GM23338 (cell line): ENCODE measurements around the gene MARCKSL1. TPM values are rescaled to one million over a fixed set of nuclear protein-coding genes. Genes with fewer than 3 reads are reported as not detected.

Experiments
- ATAC-seq: fragments of 200-7000 bp; cut with Tn5 transposase; 3 replicates; pipeline ENCODE4 v1.9.1; 2020
- DNase-seq: peaks from one replicate; pipeline ENCODE4 v3.0.0-alpha.2; 2015; ENCODE audit warnings: low spot score
- H2AFZ ChIP-seq: fragments of 200-600 bp; sonication (generic); 2 replicates; pipeline ENCODE4 v1.8.0; 2016; ENCODE audit warnings: antibody characterized with exemption, mild to moderate bottlenecking, moderate library complexity
- H3F3A ChIP-seq: fragments of 200-600 bp; sonication (generic); replicated peaks from 2 replicates; pipeline ENCODE4 v1.8.0; 2017; ENCODE audit warnings: antibody characterized with exemption, mixed run types, low read depth
- H3K27ac ChIP-seq: fragments of 200-600 bp; sonication (generic); 2 replicates; pipeline ENCODE4 v1.6.1; 2016; ENCODE audit warnings: low read depth
- H3K27me3 ChIP-seq: fragments of 200-600 bp; sonication (generic); 2 replicates; pipeline ENCODE4 v1.8.0; 2016; ENCODE audit warnings: mild to moderate bottlenecking, mixed run types, moderate library complexity; ENCODE audit not compliant: insufficient read depth
- H3K36me3 ChIP-seq: fragments of 200-600 bp; sonication (generic); 2 replicates; pipeline ENCODE4 v1.8.0; 2016; ENCODE audit warnings: mild to moderate bottlenecking; ENCODE audit not compliant: insufficient read depth
- H3K4me1 ChIP-seq: fragments of 200-600 bp; sonication (generic); 2 replicates; pipeline ENCODE4 v1.8.0; 2016; ENCODE audit warnings: mild to moderate bottlenecking, moderate library complexity; ENCODE audit not compliant: insufficient read depth
- H3K4me2 ChIP-seq: fragments of 200-600 bp; sonication (generic); 2 replicates; pipeline ENCODE4 v1.7.1; 2017; ENCODE audit warnings: mixed run types
- H3K4me3 ChIP-seq: fragments of 200-600 bp; sonication (generic); 2 replicates; pipeline ENCODE4 v1.6.1; 2016; ENCODE audit warnings: mixed run types
- H3K79me2 ChIP-seq: fragments of 200-600 bp; sonication (generic); replicated peaks from 2 replicates; pipeline ENCODE4 v1.8.0; 2017; ENCODE audit warnings: mild to moderate bottlenecking; ENCODE audit not compliant: insufficient read depth
- H3K9me2 ChIP-seq: fragments of 200-600 bp; sonication (generic); 2 replicates; pipeline ENCODE4 v1.8.0; 2017; ENCODE audit not compliant: insufficient read depth
- H4K20me1 ChIP-seq: fragments of 200-600 bp; sonication (generic); replicated peaks from 2 replicates; pipeline ENCODE4 v1.8.0; 2017; ENCODE audit warnings: mild to moderate bottlenecking; ENCODE audit not compliant: insufficient read depth
- H3K27ac Mint-ChIP-seq: 2 replicates; pipeline ENCODE4 v1.8.0; 2020; ENCODE audit warnings: inconsistent platforms, mild to moderate bottlenecking, moderate library complexity, mixed read lengths
- H3K27me3 Mint-ChIP-seq: 3 replicates; pipeline ENCODE4 v1.8.0; 2022; ENCODE audit warnings: low read depth, mild to moderate bottlenecking, moderate library complexity, mixed read lengths, inconsistent platforms; ENCODE audit not compliant: insufficient read depth, poor library complexity
- H3K36me3 Mint-ChIP-seq: 3 replicates; pipeline ENCODE4 v1.8.0; 2021; ENCODE audit warnings: low read depth, mild to moderate bottlenecking, inconsistent platforms, moderate library complexity, mixed read lengths
- H3K4me1 Mint-ChIP-seq: 3 replicates; pipeline ENCODE4 v1.8.0; 2020; ENCODE audit warnings: mild to moderate bottlenecking, inconsistent platforms, mixed read lengths
- H3K4me3 Mint-ChIP-seq: 3 replicates; pipeline ENCODE4 v1.8.0; 2021; ENCODE audit warnings: moderate library complexity, mild to moderate bottlenecking, inconsistent platforms, mixed read lengths
- H3K9me3 Mint-ChIP-seq: 3 replicates; pipeline ENCODE4 v1.8.0; 2020; ENCODE audit warnings: moderate library complexity, mild to moderate bottlenecking, inconsistent platforms, mixed read lengths
- CTCF ChIP-seq, 2 experiments: fragments of 200-600 bp in 1 of 2; sonication (generic) in 1 of 2; conservative IDR thresholded peaks; 2 replicates each; pipeline versions ENCODE4 v1.5.1 to v1.6.1; 2016 to 2017; ENCODE audit warnings: antibody characterized with exemption in 2 of 2, low read depth in 2 of 2, mild to moderate bottlenecking in 2 of 2, moderate library complexity in 1 of 2
- EZH2 ChIP-seq: fragments of 200-600 bp; sonication (generic); IDR thresholded peaks from one replicate; pipeline ENCODE4 v1.8.0; 2017; ENCODE audit warnings: antibody characterized with exemption, mild to moderate bottlenecking, low read depth; ENCODE audit not compliant: unreplicated experiment
- NANOG ChIP-seq: IDR thresholded peaks from 2 replicates; pipeline ENCODE4 v1.6.1; 2016; ENCODE audit warnings: antibody characterized with exemption, borderline replicate concordance
- REST ChIP-seq: IDR thresholded peaks from one replicate; pipeline ENCODE4 v1.6.1; 2018; ENCODE audit warnings: antibody characterized with exemption; ENCODE audit not compliant: unreplicated experiment
- STAT1 ChIP-seq: IDR thresholded peaks from one replicate; pipeline ENCODE4 v1.6.1; 2016; ENCODE audit warnings: antibody characterized with exemption; ENCODE audit not compliant: unreplicated experiment
- ZNF462 ChIP-seq: fragments of 250-450 bp; sonication (Bioruptor Pico); IDR thresholded peaks from 2 replicates; pipeline ENCODE4 v1.5.0; 2020; ENCODE audit warnings: mild to moderate bottlenecking, moderate library complexity
- polyA plus RNA-seq: library from polyadenylated mRNA; unstranded; fragments of >200 nt; fragmentation: Nextera tagmentation; extraction: Ambion mirVana; gene quantifications from 2 replicates; pipeline ENCODE4 v1.2.1, GENCODE V29; 2016
- total RNA-seq: library from RNA; depleted of rRNA; stranded (reverse); fragments of >200 nt; shearing (Covaris generic); gene quantifications from 2 replicates; pipeline ENCODE4 v1.2.3, GENCODE V29; 2014

The MARCKSL1 gene
- total and polyA plus RNA-seq, 2 experiments from 2014 or later = 329 to 553 TPM

GRCh38 chr1:32318127-32318869 is 17.7 kb downstream of the MARCKSL1 start:
- Mint-ChIP-seq H3K9me3 (no peaks in the 10 kb centered on the region; the same call in 2 of the 3 replicates), H3K36me3 (peaks cover 42% of the 10 kb centered on the region; the same call in 2 of the 3 replicates), H3K27me3 (peaks cover 4% of the 10 kb centered on the region), H3K4me1 (no peaks in the 10 kb centered on the region), H3K27ac (no peak overlapping the region), H3K4me3 (no peak overlapping the region)
- ATAC-seq (no peak), DNase-seq (no peak)
- TF ChIP-seq REST = no peak
- TF ChIP-seq NANOG = no peak
- TF ChIP-seq EZH2 = no peak
- TF ChIP-seq CTCF (conservative IDR thresholded peaks at IDR 0.05; ENCODE audit: low read depth in 2 of 2) = no peak
- TF ChIP-seq STAT1 = no peak
- no peak for TF ChIP-seq ZNF462 (CRISPR knock-in tag)
- Histone ChIP-seq H4K20me1 (peaks cover 24% of the 10 kb centered on the region), H3K79me2 (peaks cover 19% of the 10 kb centered on the region), H3K4me1 (no peaks in the 10 kb centered on the region), H3K9me2 (no peaks in the 10 kb centered on the region), H3K27me3 (no peaks in the 10 kb centered on the region), H3K4me2 (no peak overlapping the region), H3K4me3 (no peak overlapping the region), H2AFZ (no peak overlapping the region), H3K27ac (no peak overlapping the region), H3F3A (peaks cover 12% of the 10 kb centered on the region; the same call in 1 of the 2 replicates), H3K36me3 (peaks cover 10% of the 10 kb centered on the region)
